COR-L47 (cell line): ENCODE measurements around the gene NKAIN2.

Experiments
- DNase-seq: peaks from one replicate; lab custom pipeline; 2025; lab: John Stamatoyannopoulos, UW

Gene NKAIN2

GRCh38 chr6:124829822-124830221 is 1026.2 kb downstream of the NKAIN2 start:
- DNase-seq, result no peak

DNA sequence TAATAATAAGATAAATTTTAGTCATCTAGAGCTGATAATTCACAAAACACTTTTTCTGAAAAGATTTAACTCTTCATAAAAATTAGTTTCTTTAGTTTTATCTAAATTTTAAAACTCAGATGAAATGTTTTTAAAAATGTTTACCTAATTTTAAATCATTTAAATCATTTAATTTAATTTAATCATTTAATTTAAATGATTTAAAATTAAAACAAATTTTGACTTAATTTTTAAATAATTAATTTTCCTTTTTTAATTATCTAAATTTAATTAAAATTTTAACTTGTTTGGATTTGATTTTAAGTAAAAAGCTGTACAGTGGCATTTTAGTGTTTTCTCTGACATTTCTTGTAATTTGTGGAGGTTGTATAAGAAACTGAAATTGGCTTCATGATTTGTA is 1026.8 kb downstream of the NKAIN2 start:
- DNase-seq, result no peak

GRCh38 chr6:124854338-124854922 is 1050.8 kb downstream of the NKAIN2 start:
- no peak for DNase-seq

DNA sequence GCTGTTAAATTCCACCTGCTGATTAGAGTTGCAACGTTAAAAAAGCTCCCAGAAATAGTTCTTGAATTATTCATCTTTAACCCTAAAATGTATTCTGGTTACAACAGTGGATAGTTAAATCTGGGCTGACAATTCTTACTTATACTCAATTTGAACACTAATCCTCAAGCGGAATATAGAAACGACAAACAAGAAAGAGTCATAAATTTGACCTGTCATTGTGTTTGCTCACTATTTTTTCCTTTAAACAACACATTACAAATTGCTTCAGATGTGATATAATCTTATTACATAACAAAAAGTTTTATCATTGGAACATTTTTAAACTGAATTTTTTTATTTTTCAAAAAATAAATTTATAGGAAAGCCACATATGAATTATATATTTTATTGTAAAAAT is 1054.1 kb downstream of the NKAIN2 start:
- no peak for DNase-seq

GRCh38 chr6:124858564-124858963 is 1054.9 kb downstream of the NKAIN2 start:
- no peak for DNase-seq

- no peak for DNase-seq
Observed at GRCh38 chr6:124859366-124859765, 1055.7 kb downstream of the NKAIN2 start.

GRCh38 chr6:124866040-124866439 is 1062.4 kb downstream of the NKAIN2 start:
- no peak for DNase-seq

DNA sequence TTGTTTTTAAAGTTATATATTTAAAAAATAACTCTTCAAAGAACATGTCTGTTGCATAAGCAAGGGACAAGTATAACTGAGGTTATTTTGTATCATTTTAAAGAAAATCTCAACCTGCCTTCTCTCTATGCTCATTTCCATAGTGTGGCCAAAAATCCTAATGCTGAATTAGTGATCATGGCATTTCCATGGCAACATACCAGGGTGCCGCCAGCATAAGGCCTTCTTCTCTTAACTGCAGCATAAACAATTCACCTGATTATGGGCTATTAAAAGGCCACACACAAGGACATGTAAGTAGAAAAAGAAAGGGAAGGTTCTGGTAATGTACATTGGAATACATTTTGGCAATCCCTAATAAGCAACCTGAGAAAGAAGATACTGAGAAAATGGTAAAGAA is 1063.5 kb downstream of the NKAIN2 start:
- peak; percentile 49 for DNase-seq

GRCh38 chr6:124868481-124868880 is 1064.8 kb downstream of the NKAIN2 start:
- DNase-seq, result no peak

- DNase-seq, result no peak
Observed at GRCh38 chr6:124869416-124869815, 1065.8 kb downstream of the NKAIN2 start.

DNA sequence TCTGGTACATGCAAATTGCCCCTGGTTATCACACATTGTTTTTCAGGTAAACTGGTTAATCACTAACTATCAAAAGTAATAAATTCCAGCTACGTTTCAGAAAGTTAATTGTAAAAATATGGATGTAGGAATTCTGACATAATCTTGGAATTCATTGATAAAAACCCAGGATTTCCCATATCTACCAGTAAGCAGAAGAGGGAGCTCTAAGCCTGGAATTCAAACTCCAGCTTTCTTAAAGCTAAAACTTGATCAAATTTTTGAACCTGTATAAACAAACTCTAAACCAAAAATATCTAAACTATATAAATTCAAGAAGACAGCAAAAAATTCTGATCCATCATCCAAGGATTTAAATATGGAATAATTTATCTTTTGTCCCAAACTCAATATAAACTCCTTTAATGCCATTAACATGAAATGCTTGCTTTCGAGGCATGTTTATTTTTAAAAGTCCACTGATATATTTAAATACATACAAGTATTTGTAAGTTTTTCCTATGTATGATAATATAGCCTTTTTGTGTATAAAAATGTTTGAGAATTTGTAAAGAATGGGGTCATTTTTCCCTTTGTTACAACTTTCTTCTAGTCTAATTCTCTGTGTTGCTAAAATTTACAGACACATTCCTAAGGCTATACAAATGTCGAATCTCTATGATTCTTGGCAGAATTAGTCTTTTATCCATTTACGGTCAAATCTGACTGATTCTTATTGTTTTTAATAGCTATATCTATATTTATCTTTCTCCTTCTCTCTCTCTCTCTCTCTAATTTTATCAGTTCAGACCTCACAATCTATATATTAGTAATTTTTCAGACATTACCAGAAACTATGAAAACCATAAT is 1067.2 kb downstream of the NKAIN2 start:
- no peak for DNase-seq

- no peak for DNase-seq
Observed at GRCh38 chr6:124872361-124873065, 1068.8 kb downstream of the NKAIN2 start.

- no peak for DNase-seq
Observed at GRCh38 chr6:124873066-124873410, 1069.4 kb downstream of the NKAIN2 start.
